ENCODE data around the gene GOLGA8B. TPM values are rescaled to one million over a fixed set of nuclear protein-coding genes. Genes with fewer than 3 reads are reported as not detected.
"Not testable (repeated sequence)": the region's sequence is repeated elsewhere in the genome, so short reads cannot be mapped to it uniquely, and the experiment has no call there.

GOLGA8B gene
- total RNA-seq, 2 experiments from 2014 or later = 71.7 to 125 TPM

DNA sequence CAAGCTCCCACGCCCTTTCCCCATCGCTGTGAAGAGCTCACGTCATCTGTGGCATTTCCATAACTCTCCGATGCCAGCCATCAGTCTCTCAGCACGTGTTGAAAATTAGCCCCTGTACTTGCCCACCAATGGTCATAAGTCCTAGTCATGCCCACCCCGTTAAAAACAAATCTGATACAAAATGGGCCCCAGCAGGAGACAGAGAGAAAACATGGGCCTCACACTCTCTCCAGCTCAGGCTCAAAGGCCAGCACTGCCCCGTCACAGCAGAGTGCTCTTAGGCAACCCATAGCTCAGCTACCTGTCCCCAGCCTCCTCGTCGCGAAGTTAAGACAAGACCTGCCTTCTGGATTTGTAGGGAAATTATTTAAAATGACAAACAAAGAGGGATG lies 5.2 kb downstream of the GOLGA8B start:
- no peak overlapping the region for H3K4me2 ChIP-seq (ENCODE audit: low read length)
- TF ChIP-seq CTCF (conservative IDR thresholded peaks at IDR 0.05; ENCODE audit: low read length) = no peak
- TF ChIP-seq EZH2phosphoT487 (IDR thresholded peaks at IDR 0.05; ENCODE audit: borderline replicate concordance, low read depth, low read length) = no peak
- H3K9me2 ChIP-seq (ENCODE audit: insufficient read depth, low read length) = no peaks in the 10 kb centered on the region
- H3K27ac ChIP-seq (ENCODE audit: low read depth, low read length, poor library complexity, severe bottlenecking) = no peak overlapping the region
- no TSS peak for BruUV-seq (replicated peaks)
- peaks cover 3% of the 10 kb centered on the region; the same call in 1 of the 2 replicates for H4K20me1 ChIP-seq (ENCODE audit: insufficient read depth, low read length)
- no peak overlapping the region for H2AFZ ChIP-seq (ENCODE audit: low read length)
- no peak overlapping the region for H3K4me3 ChIP-seq (ENCODE audit: low read depth, low read length, poor library complexity, severe bottlenecking)
- no peaks in the 10 kb centered on the region for H3K9me3 ChIP-seq (ENCODE audit: low read length)
- H3K4me1 ChIP-seq (ENCODE audit: insufficient read depth, low read length, poor library complexity, severe bottlenecking) = peaks cover 9% of the 10 kb centered on the region
- intact Hi-C loops (cut with micrococcal nuclease; ENCODE audit: unreplicated experiment) = no loop called here
- no peak for DNase-seq (ENCODE audit: low spot score)
- POLR2A ChIA-PET = no interaction called here
- no peaks in the 10 kb centered on the region for H3K36me3 ChIP-seq (ENCODE audit: insufficient read depth, low read length)
- CTCF ChIA-PET (ENCODE audit: unreplicated experiment) = no interaction called here
- H3K79me2 ChIP-seq (ENCODE audit: insufficient read depth, low read depth, low read length) = peaks cover 17% of the 10 kb centered on the region; the same call in 1 of the 2 replicates

DNA sequence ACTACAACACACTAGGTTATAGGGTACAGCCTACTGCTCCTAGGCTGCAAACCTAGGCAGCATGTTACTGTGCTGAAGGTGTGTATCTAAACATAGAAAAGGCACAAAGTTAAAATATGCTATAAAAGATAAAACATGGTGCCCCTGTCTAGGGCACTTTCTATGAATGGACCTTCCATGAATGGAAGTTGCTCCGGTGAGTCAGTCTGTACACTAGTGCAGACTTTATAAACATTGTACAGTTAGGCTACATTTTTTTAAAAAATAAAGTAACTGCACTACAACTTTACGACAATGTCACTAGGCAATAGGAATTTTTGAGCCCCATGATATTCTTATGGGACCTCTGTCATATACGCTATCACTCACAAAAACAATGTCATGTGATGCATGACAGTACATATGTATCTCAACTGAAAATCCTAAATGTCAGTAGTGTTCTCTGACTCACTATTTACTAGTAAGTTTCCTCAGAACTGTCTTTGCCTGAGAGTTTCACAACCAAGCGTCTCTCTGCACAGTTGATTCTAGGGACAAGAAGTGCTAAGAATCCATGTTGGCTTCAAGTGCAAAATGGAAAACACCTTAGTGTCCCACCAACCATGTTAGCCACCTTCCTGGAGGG lies 5.7 kb downstream of the GOLGA8B start:
- H3K79me2 ChIP-seq (ENCODE audit: insufficient read depth, low read depth, low read length) = peaks cover 17% of the 10 kb centered on the region; the same call in 1 of the 2 replicates
- H3K4me3 ChIP-seq (ENCODE audit: low read depth, low read length, poor library complexity, severe bottlenecking); H3K36me3 ChIP-seq (ENCODE audit: insufficient read depth, low read length); BruUV-seq (replicated peaks); DNase-seq (ENCODE audit: low spot score); H2AFZ ChIP-seq (ENCODE audit: low read length); H3K9me3 ChIP-seq (ENCODE audit: low read length); H3K4me1 ChIP-seq (ENCODE audit: insufficient read depth, low read length, poor library complexity, severe bottlenecking); H4K20me1 ChIP-seq (ENCODE audit: insufficient read depth, low read length); H3K9me2 ChIP-seq (ENCODE audit: insufficient read depth, low read length); H3K27ac ChIP-seq (ENCODE audit: low read depth, low read length, poor library complexity, severe bottlenecking); intact Hi-C loops (cut with micrococcal nuclease; ENCODE audit: unreplicated experiment); CTCF ChIA-PET (ENCODE audit: unreplicated experiment); POLR2A ChIA-PET; H3K4me2 ChIP-seq (ENCODE audit: low read length): not testable (repeated sequence)

DNA sequence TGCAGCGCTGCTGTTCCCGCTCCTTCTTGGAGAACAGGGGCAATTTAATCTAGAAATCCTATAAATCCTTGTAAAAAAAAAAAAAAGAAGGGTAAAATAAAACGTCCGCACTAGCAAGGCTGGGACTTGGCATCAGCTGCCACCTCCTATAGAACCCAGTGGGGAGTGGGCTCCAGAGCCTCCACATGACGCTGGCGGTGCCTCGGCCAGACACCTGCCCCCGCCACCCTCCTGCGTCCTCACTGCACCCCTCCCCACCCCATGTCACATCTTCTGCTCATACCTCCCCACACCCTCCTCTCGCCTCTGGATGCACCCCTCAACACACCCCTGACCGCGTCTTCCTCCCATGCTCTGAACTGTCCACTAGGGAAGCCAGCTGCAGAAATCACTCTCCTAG lies 8.4 kb downstream of the GOLGA8B start:
- DNase-seq (ENCODE audit: low spot score); CTCF ChIA-PET (ENCODE audit: unreplicated experiment); H3K36me3 ChIP-seq (ENCODE audit: insufficient read depth, low read length); H3K4me3 ChIP-seq (ENCODE audit: low read depth, low read length, poor library complexity, severe bottlenecking); intact Hi-C loops (cut with micrococcal nuclease; ENCODE audit: unreplicated experiment); BruUV-seq (replicated peaks); H2AFZ ChIP-seq (ENCODE audit: low read length); H3K79me2 ChIP-seq (ENCODE audit: insufficient read depth, low read depth, low read length); POLR2A ChIA-PET; H3K9me3 ChIP-seq (ENCODE audit: low read length); H3K9me2 ChIP-seq (ENCODE audit: insufficient read depth, low read length); H3K27ac ChIP-seq (ENCODE audit: low read depth, low read length, poor library complexity, severe bottlenecking); H4K20me1 ChIP-seq (ENCODE audit: insufficient read depth, low read length); H3K4me2 ChIP-seq (ENCODE audit: low read length); H3K4me1 ChIP-seq (ENCODE audit: insufficient read depth, low read length, poor library complexity, severe bottlenecking): not testable (repeated sequence)

- H3K9me2 ChIP-seq (ENCODE audit: insufficient read depth, low read length); H3K27ac ChIP-seq (ENCODE audit: low read depth, low read length, poor library complexity, severe bottlenecking); H3K79me2 ChIP-seq (ENCODE audit: insufficient read depth, low read depth, low read length); H2AFZ ChIP-seq (ENCODE audit: low read length); BruUV-seq (replicated peaks); H4K20me1 ChIP-seq (ENCODE audit: insufficient read depth, low read length); CTCF ChIA-PET (ENCODE audit: unreplicated experiment); H3K9me3 ChIP-seq (ENCODE audit: low read length); H3K4me1 ChIP-seq (ENCODE audit: insufficient read depth, low read length, poor library complexity, severe bottlenecking); H3K4me2 ChIP-seq (ENCODE audit: low read length); H3K4me3 ChIP-seq (ENCODE audit: low read depth, low read length, poor library complexity, severe bottlenecking); intact Hi-C loops (cut with micrococcal nuclease; ENCODE audit: unreplicated experiment); H3K36me3 ChIP-seq (ENCODE audit: insufficient read depth, low read length); DNase-seq (ENCODE audit: low spot score): not testable (repeated sequence)
- POLR2A ChIA-PET = interaction anchor here (0.6 kb wide), 1 partner anchor 81 kb away, joined by 4 read pairs; no protein-coding TSS in a partner anchor
Observed at GRCh38 chr15:34572921-34573320, 10.5 kb downstream of the GOLGA8B start.

GRCh38 chr15:34572019-34572641 lies 11.3 kb downstream of the GOLGA8B start:
- POLR2A ChIA-PET; H3K9me2 ChIP-seq (ENCODE audit: insufficient read depth, low read length); H3K27ac ChIP-seq (ENCODE audit: low read depth, low read length, poor library complexity, severe bottlenecking); intact Hi-C loops (cut with micrococcal nuclease; ENCODE audit: unreplicated experiment); H2AFZ ChIP-seq (ENCODE audit: low read length); CTCF ChIA-PET (ENCODE audit: unreplicated experiment); H3K4me2 ChIP-seq (ENCODE audit: low read length); H3K4me3 ChIP-seq (ENCODE audit: low read depth, low read length, poor library complexity, severe bottlenecking); H3K4me1 ChIP-seq (ENCODE audit: insufficient read depth, low read length, poor library complexity, severe bottlenecking); H3K36me3 ChIP-seq (ENCODE audit: insufficient read depth, low read length); BruUV-seq (replicated peaks); H4K20me1 ChIP-seq (ENCODE audit: insufficient read depth, low read length); H3K9me3 ChIP-seq (ENCODE audit: low read length); DNase-seq (ENCODE audit: low spot score); H3K79me2 ChIP-seq (ENCODE audit: insufficient read depth, low read depth, low read length): not testable (repeated sequence)

Measured in OCI-LY7 (cell line).